H1 (cell line): Measurements from ENCODE around the gene HPGDS. TPM values are rescaled to one million over a fixed set of nuclear protein-coding genes. Genes with fewer than 3 reads are reported as not detected.

Experiments used
- CTCF ChIA-PET: fragments of 300-600 bp; sonication (Branson Sonifier 250); formaldehyde crosslinking; loops from one replicate; lab custom pipeline; 2021; ENCODE audit not compliant: partially characterized antibody; lab: Charles Lee
- POLR2A ChIA-PET: fragments of 300-600 bp; sonication (Branson Sonifier 250); formaldehyde crosslinking; loops from one replicate; lab custom pipeline; 2021; ENCODE audit warnings: inconsistent platforms; ENCODE audit not compliant: partially characterized antibody; lab: Charles Lee
- DNase-seq, 2 experiments: peaks; one replicate each; pipeline versions ENCODE4 v3.0.0 to v3.0.0-alpha.2; 2010 to 2022; ENCODE audit warnings: low spot score in 2 of 2, low read depth in 1 of 2, mixed read lengths in 1 of 2
- FAIRE-seq: peaks from 2 replicates; lab custom pipeline; 2011; peaks lifted over from hg19 to GRCh38; lab: Jason Lieb, UNC
- H2AFZ ChIP-seq: 2 replicates; pipeline ENCODE4 v1.8.1; 2012; ENCODE audit warnings: low read length, inconsistent platforms
- H2AK5ac ChIP-seq: 2 replicates; pipeline ENCODE4 v1.6.1; 2013; ENCODE audit warnings: low read depth, low read length
- H2BK120ac ChIP-seq: replicated peaks from 2 replicates; pipeline ENCODE3; 2013; ENCODE audit warnings: low read depth, low read length, inconsistent platforms
- H2BK12ac ChIP-seq: 2 replicates; pipeline ENCODE4 v1.6.1; 2013; ENCODE audit warnings: low read depth, low read length
- H2BK15ac ChIP-seq: 2 replicates; pipeline ENCODE4 v1.6.1; 2013; ENCODE audit warnings: low read length
- H2BK20ac ChIP-seq: 2 replicates; pipeline ENCODE4 v1.6.1; 2013; ENCODE audit warnings: low read length
- H2BK5ac ChIP-seq: 2 replicates; pipeline ENCODE4 v1.6.1; 2013; ENCODE audit warnings: low read depth, low read length
- H3K14ac ChIP-seq: 2 replicates; pipeline ENCODE4 v1.6.1; 2013; ENCODE audit warnings: inconsistent platforms; ENCODE audit not compliant: insufficient read length
- H3K18ac ChIP-seq: 2 replicates; pipeline ENCODE4 v1.6.1; 2013; ENCODE audit warnings: low read length; ENCODE audit errors: extremely low read depth
- H3K23ac ChIP-seq: 2 replicates; pipeline ENCODE4 v1.6.1; 2013; ENCODE audit warnings: inconsistent platforms; ENCODE audit not compliant: insufficient read length
- H3K23me2 ChIP-seq: 2 replicates; pipeline ENCODE4 v1.6.1; 2013; ENCODE audit warnings: low read depth, low read length
- H3K27ac ChIP-seq: 2 replicates; pipeline ENCODE4 v1.6.1; 2011; ENCODE audit warnings: low read depth, low read length, inconsistent platforms
- H3K27me3 ChIP-seq, 4 experiments: replicated peaks in 1 of 4; 1 replicate in 1 of 4; 2 replicates in 3 of 4; pipeline versions ENCODE4 v1.6.1 to v1.8.1; 2011 to 2013; ENCODE audit warnings: low read length in 3 of 4, mild to moderate bottlenecking in 3 of 4, inconsistent platforms in 2 of 4, mixed read lengths in 2 of 4, moderate library complexity in 1 of 4; ENCODE audit not compliant: control insufficient read depth in 3 of 4, insufficient read depth in 3 of 4; ENCODE audit errors: extremely low read depth in 1 of 4
- H3K36me3 ChIP-seq, 4 experiments: 2 replicates each; pipeline versions ENCODE4 v1.6.1 to v1.8.1; 2011 to 2013; ENCODE audit warnings: mild to moderate bottlenecking in 4 of 4, low read length in 3 of 4, moderate library complexity in 2 of 4, control low read depth in 1 of 4, inconsistent platforms in 1 of 4; ENCODE audit not compliant: insufficient read depth in 4 of 4, control insufficient read depth in 2 of 4
- H3K4ac ChIP-seq: replicated peaks from 2 replicates; pipeline ENCODE3; 2013; ENCODE audit warnings: low read length, low read depth, mixed read lengths, inconsistent platforms; ENCODE audit not compliant: insufficient read length
- H3K4me1 ChIP-seq, 4 experiments: replicated peaks in 1 of 4; 1 replicate in 1 of 4; 2 replicates in 3 of 4; pipeline versions ENCODE4 v1.6.1 to v1.8.1; 2011 to 2013; ENCODE audit warnings: low read length in 3 of 4, inconsistent platforms in 2 of 4, mixed read lengths in 1 of 4; ENCODE audit not compliant: insufficient read depth in 4 of 4, control insufficient read depth in 3 of 4
- H3K4me2 ChIP-seq, 2 experiments: 2 replicates each; pipeline versions ENCODE4 v1.6.1 to v1.8.1; 2011 to 2013; ENCODE audit warnings: low read depth in 2 of 2, low read length in 2 of 2, control low read depth in 1 of 2, inconsistent platforms in 1 of 2, mild to moderate bottlenecking in 1 of 2; ENCODE audit not compliant: insufficient read depth in 1 of 2
- H3K4me3 ChIP-seq, 4 experiments: fragments of 200-600, 300-600 bp in 1 of 4; sonication (generic), shearing (Covaris generic), sonication (Bioruptor Twin) in 1 of 4; 2 replicates each; pipeline versions ENCODE4 v1.5.1 to v1.8.1; 2011 to 2016; ENCODE audit warnings: low read length in 4 of 4, low read depth in 3 of 4, control low read depth in 2 of 4, inconsistent platforms in 2 of 4, mild to moderate bottlenecking in 2 of 4, mixed read lengths in 1 of 4, moderate library complexity in 1 of 4; ENCODE audit not compliant: insufficient read depth in 2 of 4; ENCODE audit errors: extremely low read depth in 1 of 4
- H3K56ac ChIP-seq: replicated peaks from 2 replicates; pipeline ENCODE3; 2013; ENCODE audit warnings: low read depth, mild to moderate bottlenecking, mixed read lengths, low read length, inconsistent platforms; ENCODE audit not compliant: insufficient read length
- H3K79me1 ChIP-seq: 2 replicates; pipeline ENCODE4 v1.6.1; 2013; ENCODE audit warnings: low read depth, low read length, control low read depth
- H3K79me2 ChIP-seq, 2 experiments: 2 replicates each; pipeline versions ENCODE4 v1.6.1 to v1.8.1; 2012 to 2013; ENCODE audit warnings: low read length in 2 of 2, mild to moderate bottlenecking in 2 of 2, inconsistent platforms in 1 of 2; ENCODE audit not compliant: insufficient read depth in 2 of 2, control insufficient read depth in 1 of 2
- H3K9ac ChIP-seq, 4 experiments: replicated peaks in 1 of 4; 1 replicate in 1 of 4; 2 replicates in 3 of 4; pipeline versions ENCODE4 v1.6.1 to v1.8.1; 2011 to 2013; ENCODE audit warnings: low read depth in 3 of 4, low read length in 3 of 4, control low read depth in 2 of 4, mild to moderate bottlenecking in 2 of 4, moderate library complexity in 2 of 4, inconsistent platforms in 1 of 4; ENCODE audit errors: extremely low read depth in 1 of 4
- H3K9me3 ChIP-seq, 2 experiments: 2 replicates each; pipeline versions ENCODE4 v1.6.1 to v1.8.1; 2012 to 2013; ENCODE audit warnings: mild to moderate bottlenecking in 2 of 2, moderate library complexity in 2 of 2, control low read depth in 1 of 2, inconsistent platforms in 1 of 2, low read depth in 1 of 2, low read length in 1 of 2, mixed read lengths in 1 of 2; ENCODE audit not compliant: insufficient read depth in 2 of 2
- H4K20me1 ChIP-seq, 2 experiments: replicated peaks in 1 of 2; 2 replicates each; pipeline versions ENCODE3 to v1.8.1; 2011 to 2013; ENCODE audit warnings: inconsistent platforms in 2 of 2, low read length in 2 of 2, mild to moderate bottlenecking in 1 of 2; ENCODE audit not compliant: insufficient read depth in 2 of 2, control insufficient read depth in 1 of 2
- H4K5ac ChIP-seq: 2 replicates; pipeline ENCODE4 v1.6.1; 2013; ENCODE audit warnings: low read length, low read depth, mixed read lengths, inconsistent platforms; ENCODE audit not compliant: insufficient read length
- H4K8ac ChIP-seq: 2 replicates; pipeline ENCODE4 v1.8.0; 2013; ENCODE audit warnings: mild to moderate bottlenecking, moderate library complexity, low read length, inconsistent platforms; ENCODE audit not compliant: insufficient read depth; ENCODE audit errors: extremely low read depth
- H4K91ac ChIP-seq: replicated peaks from 2 replicates; pipeline ENCODE3; 2013; ENCODE audit warnings: low read length, mixed read lengths, inconsistent platforms; ENCODE audit not compliant: insufficient read length
- ATF2 ChIP-seq: IDR thresholded peaks from 2 replicates; pipeline ENCODE4 v1.6.1; 2012; ENCODE audit warnings: low read length, inconsistent platforms
- RAD21 ChIP-seq, 2 experiments: IDR thresholded peaks in 1 of 2; conservative IDR thresholded peaks in 1 of 2; 2 replicates each; pipeline ENCODE4 v1.6.1; 2011; ENCODE audit warnings: low read depth in 2 of 2, low read length in 2 of 2, improper control_type of control experiment in 1 of 2, inconsistent platforms in 1 of 2, mild to moderate bottlenecking in 1 of 2, moderate library complexity in 1 of 2
- WGBS, 2 experiments: shearing (Covaris generic) in 1 of 2; methylation state at CpG; one replicate each; pipeline versions ENCODE4 v1.1.6 to v1.1.7; 2013 to 2015; ENCODE audit warnings: low lambda C conversion rate in 2 of 2, mixed read lengths in 2 of 2, inconsistent platforms in 1 of 2, low coverage in 1 of 2, missing lambda C conversion rate in 1 of 2; ENCODE audit not compliant: insufficient replicate concordance in 2 of 2, insufficient coverage in 1 of 2, insufficient read length in 1 of 2; ENCODE audit errors: extremely low coverage in 1 of 2, missing lambda C conversion rate in 1 of 2; 5-methylcytosine and 5-hydroxymethylcytosine counted together
- polyA plus RNA-seq, 7 experiments: library from polyadenylated mRNA; depleted of rRNA in 3 of 7; stranded (reverse) in 5 of 7; unstranded in 2 of 7; fragments of >200 nt in 5 of 7; fragments of 200-250 nt in 2 of 7; gene quantifications; 1 replicate in 5 of 7; 2 replicates in 1 of 7; 4 replicates in 1 of 7; pipeline versions ENCODE4 v1.2.1 to v1.2.3, GENCODE V29; 2011 to 2013; ENCODE audit warnings: missing spikeins in 2 of 7, mixed read lengths in 2 of 7
- total RNA-seq: library from RNA; stranded (reverse); fragmentation: NEBNext Ultra II Directional; extraction: Animal tissue kit (Norgen Biotek cat#: 25700); gene quantifications from 2 replicates; pipeline ENCODE4 v1.2.1, GENCODE V29; 2021
- TF ChIP-seq, protein P1 (sequence below), 3 experiments: IDR thresholded peaks; 1 replicate in 2 of 3; 2 replicates in 1 of 3; pipeline versions ENCODE4 v1.5.1 to v1.6.1; 2011; ENCODE audit warnings: low read length in 3 of 3, mild to moderate bottlenecking in 3 of 3, inconsistent platforms in 2 of 3, low read depth in 1 of 3, moderate library complexity in 1 of 3; ENCODE audit not compliant: insufficient read depth in 1 of 3; ENCODE audit errors: control extremely low read depth in 1 of 3

Gene HPGDS
- total and polyA plus RNA-seq, 2 of the 8 experiments (the other 6 are each of a cell fraction or from before 2014, with no cell fraction given), result not detected

- no peak overlapping the region for H2BK20ac ChIP-seq
- no peaks in the 10 kb centered on the region for H4K20me1 ChIP-seq
- no peak overlapping the region for H2AK5ac ChIP-seq
- no peak overlapping the region for H3K56ac ChIP-seq
- H3K36me3 ChIP-seq, result no peaks in the 10 kb centered on the region
- no peak overlapping the region for H4K91ac ChIP-seq
- H3K4ac ChIP-seq, result no peak overlapping the region
- CTCF ChIA-PET, result interaction anchor here (1.0 to 2.1 kb wide), 6 partner anchors 12 to 297 kb away, joined by 3 to 5 read pairs (median 4); no protein-coding TSS in a partner anchor
- no peak overlapping the region for H3K23ac ChIP-seq
- H4K5ac ChIP-seq, result no peak overlapping the region
- H3K4me1 ChIP-seq, result no peaks in the 10 kb centered on the region
- H2AFZ ChIP-seq, result no peak overlapping the region
- H2BK120ac ChIP-seq, result no peak overlapping the region
- H3K79me1 ChIP-seq, result no peaks in the 10 kb centered on the region
- H3K18ac ChIP-seq, result no peak overlapping the region
- no peak overlapping the region for H3K9ac ChIP-seq
- H3K9me3 ChIP-seq, result no peaks in the 10 kb centered on the region
- no peak overlapping the region for H2BK5ac ChIP-seq
- FAIRE-seq, result peak; percentile 19
- H2BK12ac ChIP-seq, result no peak overlapping the region
- H4K8ac ChIP-seq, result no peak overlapping the region
- no peak overlapping the region for H3K27ac ChIP-seq
- H3K14ac ChIP-seq, result no peak overlapping the region
- H3K27me3 ChIP-seq, result peaks cover 0 to 1% (median 0%) of the 10 kb centered on the region in 4 experiments; a peak in 1 of 7 replicates
- H2BK15ac ChIP-seq, result no peak overlapping the region
- no peak for TF ChIP-seq ATF2
- peak; percentile 71 to 73 for TF ChIP-seq RAD21 (IDR thresholded peaks at IDR 0.05 in 1 of 2, conservative IDR thresholded peaks at IDR 0.05 in 1 of 2; ENCODE audit: low read depth in 2 of 2, low read length in 2 of 2)
- TF ChIP-seq, protein P1, sequence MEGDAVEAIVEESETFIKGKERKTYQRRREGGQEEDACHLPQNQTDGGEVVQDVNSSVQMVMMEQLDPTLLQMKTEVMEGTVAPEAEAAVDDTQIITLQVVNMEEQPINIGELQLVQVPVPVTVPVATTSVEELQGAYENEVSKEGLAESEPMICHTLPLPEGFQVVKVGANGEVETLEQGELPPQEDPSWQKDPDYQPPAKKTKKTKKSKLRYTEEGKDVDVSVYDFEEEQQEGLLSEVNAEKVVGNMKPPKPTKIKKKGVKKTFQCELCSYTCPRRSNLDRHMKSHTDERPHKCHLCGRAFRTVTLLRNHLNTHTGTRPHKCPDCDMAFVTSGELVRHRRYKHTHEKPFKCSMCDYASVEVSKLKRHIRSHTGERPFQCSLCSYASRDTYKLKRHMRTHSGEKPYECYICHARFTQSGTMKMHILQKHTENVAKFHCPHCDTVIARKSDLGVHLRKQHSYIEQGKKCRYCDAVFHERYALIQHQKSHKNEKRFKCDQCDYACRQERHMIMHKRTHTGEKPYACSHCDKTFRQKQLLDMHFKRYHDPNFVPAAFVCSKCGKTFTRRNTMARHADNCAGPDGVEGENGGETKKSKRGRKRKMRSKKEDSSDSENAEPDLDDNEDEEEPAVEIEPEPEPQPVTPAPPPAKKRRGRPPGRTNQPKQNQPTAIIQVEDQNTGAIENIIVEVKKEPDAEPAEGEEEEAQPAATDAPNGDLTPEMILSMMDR (IDR thresholded peaks at IDR 0.05; ENCODE audit: control extremely low read depth in 1 of 3, insufficient read depth in 1 of 3, low read depth in 1 of 3, low read length in 3 of 3), result peak in 2 of 3 experiments; percentile 35 to 56; a peak in 2 of 4 replicates
- TF ChIP-seq, all 59 proteins: peak for 2
- Histone ChIP-seq H3K4me3 (no peak overlapping the region), H3K79me2 (no peaks in the 10 kb centered on the region), H3K4me2 (no peak overlapping the region), H3K23me2 (no peaks in the 10 kb centered on the region)
- DNase-seq, result no peak
- WGBS, 2 experiments, result 54% methylated on average over 2 of the region's 2 CpGs; no CpG with 5 or more reads in 1 of the 2 experiments
- POLR2A ChIA-PET, result no interaction called here
Observed at GRCh38 chr4:94304365-94304971, 38.2 kb downstream of the HPGDS start.
